Endothelial cell of umbilical vein (primary cell): Measurements from ENCODE around the gene SYK. TPM values are rescaled to one million over a fixed set of nuclear protein-coding genes. Genes with fewer than 3 reads are reported as not detected.

Experiments used
- BruUV-seq: library from RNA; stranded (reverse); fragments of 400-500 nt; replicated peaks from 2 replicates; lab custom pipeline; 2021; lab: Mats Ljungman, UMichigan
- CTCF ChIA-PET: fragments of 300-600, 350-600 bp; sonication (Branson Sonifier 250); formaldehyde crosslinking; loops from one replicate; lab custom pipeline; 2021; ENCODE audit warnings: antibody characterized with exemption, inconsistent platforms; lab: Charles Lee
- POLR2A ChIA-PET: fragments of 300-600, 350-600 bp; sonication (Branson Sonifier 250); formaldehyde crosslinking; loops from one replicate; lab custom pipeline; 2021; ENCODE audit warnings: antibody characterized with exemption, inconsistent platforms; lab: Charles Lee
- DNase-seq: peaks from one replicate; pipeline ENCODE4 v3.0.0-alpha.2; 2011; ENCODE audit warnings: low read depth, low spot score
- FAIRE-seq: peaks from 2 replicates; lab custom pipeline; 2011; peaks lifted over from hg19 to GRCh38; lab: Jason Lieb, UNC
- H2AFZ ChIP-seq: 2 replicates; pipeline ENCODE4 v1.6.0; 2012; ENCODE audit warnings: low read depth, low read length, control low read depth, inconsistent platforms
- H3K27ac ChIP-seq: 2 replicates; pipeline ENCODE4 v1.5.1; 2011; ENCODE audit warnings: low read depth, mild to moderate bottlenecking, control low read depth, low read length, moderate library complexity; ENCODE audit not compliant: insufficient read depth
- H3K27me3 ChIP-seq, 2 experiments: 2 replicates each; pipeline versions ENCODE4 v1.6.0 to v1.6.1; 2011; ENCODE audit warnings: low read length in 2 of 2, mixed read lengths in 1 of 2; ENCODE audit not compliant: control insufficient read depth in 2 of 2, insufficient read depth in 2 of 2
- H3K36me3 ChIP-seq, 2 experiments: 2 replicates in 1 of 2; 3 replicates in 1 of 2; pipeline ENCODE4 v1.5.1; 2011; ENCODE audit warnings: low read length in 2 of 2, mild to moderate bottlenecking in 1 of 2, moderate library complexity in 1 of 2; ENCODE audit not compliant: control insufficient read depth in 2 of 2, insufficient read depth in 2 of 2; ENCODE audit errors: extremely low read depth in 1 of 2
- H3K4me1 ChIP-seq: 3 replicates; pipeline ENCODE4 v1.5.1; 2011; ENCODE audit warnings: mild to moderate bottlenecking, low read length; ENCODE audit not compliant: control insufficient read depth, insufficient read depth; ENCODE audit errors: extremely low read depth
- H3K4me2 ChIP-seq: 2 replicates; pipeline ENCODE4 v1.6.1; 2011; ENCODE audit warnings: low read length, control low read depth, mixed read lengths; ENCODE audit not compliant: insufficient read depth
- H3K4me3 ChIP-seq, 3 experiments: fragments of 200-600 bp in 1 of 3; sonication (generic), shearing (Covaris generic) in 1 of 3; replicated peaks in 1 of 3; 2 replicates each; pipeline ENCODE4 v1.5.1; 2011 to 2016; ENCODE audit warnings: control low read depth in 3 of 3, low read length in 3 of 3, mild to moderate bottlenecking in 2 of 3, inconsistent platforms in 1 of 3, low read depth in 1 of 3, moderate library complexity in 1 of 3; ENCODE audit not compliant: insufficient read depth in 1 of 3
- H3K79me2 ChIP-seq: 2 replicates; pipeline ENCODE4 v1.6.0; 2012; ENCODE audit warnings: low read length, inconsistent platforms; ENCODE audit not compliant: control insufficient read depth, insufficient read depth
- H3K9ac ChIP-seq: replicated peaks from 2 replicates; pipeline ENCODE3; 2011; ENCODE audit warnings: low read length, control low read depth; ENCODE audit not compliant: insufficient read depth; ENCODE audit errors: extremely low read depth
- H3K9me1 ChIP-seq: replicated peaks from 3 replicates; pipeline ENCODE4 v1.6.0; 2011; ENCODE audit warnings: mild to moderate bottlenecking, low read length; ENCODE audit not compliant: control insufficient read depth, insufficient read depth; ENCODE audit errors: extremely low read depth
- H3K9me3 ChIP-seq: replicated peaks from 2 replicates; pipeline ENCODE4 v1.5.1; 2012; ENCODE audit warnings: low read length, inconsistent platforms; ENCODE audit not compliant: control insufficient read depth, insufficient read depth
- H4K20me1 ChIP-seq: replicated peaks from 2 replicates; pipeline ENCODE3; 2011; ENCODE audit warnings: mild to moderate bottlenecking, low read length; ENCODE audit not compliant: control insufficient read depth, insufficient read depth; ENCODE audit errors: extremely low read depth
- EZH2 ChIP-seq: IDR thresholded peaks from 2 replicates; pipeline ENCODE4 v1.6.1; 2012; ENCODE audit warnings: borderline replicate concordance, low read depth, mild to moderate bottlenecking, moderate library complexity, low read length, inconsistent platforms; ENCODE audit not compliant: severe bottlenecking
- POLR2A ChIP-seq: IDR thresholded peaks from 2 replicates; pipeline ENCODE4 v1.6.1; 2012; ENCODE audit warnings: low read depth, mild to moderate bottlenecking, control low read depth, low read length
- dilution Hi-C: fragments of 300-500 bp; cut with MboI; formaldehyde crosslinking; loops from one replicate; pipeline ENCODE4 v1.15.0; 2019; ENCODE audit warnings: low sequenced_read_pairs; ENCODE audit not compliant: extremely low pct_ligation_motif_present
- intact Hi-C: fragments of 100-400 bp; cut with micrococcal nuclease; formaldehyde crosslinking; loops from one replicate; pipeline ENCODE4 v1.10.0; 2022
- polyA plus RNA-seq, 4 experiments: library from polyadenylated mRNA; depleted of rRNA in 3 of 4; stranded (reverse) in 3 of 4; unstranded in 1 of 4; fragments of >200 nt; gene quantifications; 2 replicates each; pipeline versions ENCODE4 v1.2.1 to v1.2.3, GENCODE V29; 2011 to 2012; ENCODE audit warnings: missing spikeins in 1 of 4
- total RNA-seq: library from RNA; stranded (reverse); gene quantifications from 2 replicates; pipeline ENCODE4 v1.2.3, GENCODE V29; 2021
- TF ChIP-seq, protein P1 (sequence below), 2 donors: IDR thresholded peaks; 1 replicate in 1 of 2; 2 replicates in 1 of 2; pipeline ENCODE4 v1.5.1; 2011; ENCODE audit warnings: low read length in 2 of 2, mild to moderate bottlenecking in 2 of 2, moderate library complexity in 2 of 2, control low read depth in 1 of 2, inconsistent platforms in 1 of 2, low read depth in 1 of 2; ENCODE audit not compliant: insufficient read depth in 1 of 2; ENCODE audit errors: extremely low read depth in 1 of 2
- TF ChIP-seq, protein P2 (sequence below): IDR thresholded peaks from 2 replicates; pipeline ENCODE4 v1.6.1; 2011; ENCODE audit not compliant: insufficient read depth, insufficient read length

Gene SYK
- total and polyA plus RNA-seq, 2 donors (not counting 3 experiments of a cell fraction or from before 2014, with no cell fraction given): not detected

DNA sequence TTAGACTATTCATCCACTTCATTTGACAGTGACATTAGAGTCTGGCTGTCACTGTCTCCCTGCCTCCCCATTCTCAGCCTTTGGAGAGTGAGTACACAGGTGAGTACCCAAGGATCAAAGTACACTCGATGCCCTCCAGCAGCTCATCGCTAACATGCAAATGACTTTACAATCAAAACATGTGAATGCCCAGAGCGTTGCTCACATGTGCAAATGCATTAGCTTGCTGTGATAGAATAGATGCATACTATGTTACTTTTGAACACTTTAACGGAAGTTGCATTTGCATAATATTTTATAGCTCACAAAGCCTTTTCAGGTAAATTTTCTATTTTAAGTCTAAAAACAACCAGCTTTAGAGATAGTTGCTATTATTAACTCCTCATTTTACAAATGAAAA lies 107.6 kb downstream of the SYK start:
- Histone ChIP-seq H3K4me3 (no peak overlapping the region), H3K36me3 (no peaks in the 10 kb centered on the region), H3K4me1 (no peaks in the 10 kb centered on the region), H3K27ac (no peak overlapping the region), H3K4me2 (no peak overlapping the region), H3K9ac (no peak overlapping the region), H4K20me1 (no peaks in the 10 kb centered on the region), H3K9me1 (no peaks in the 10 kb centered on the region), H3K9me3 (no peaks in the 10 kb centered on the region), H3K79me2 (no peaks in the 10 kb centered on the region), H2AFZ (no peak overlapping the region), H3K27me3 (no peaks in the 10 kb centered on the region)
- ChIA-PET CTCF (interaction anchor here (0.7 to 1.2 kb wide), 2 partner anchors 165 to 818 kb away, joined by 3 to 4 read pairs; no protein-coding TSS in a partner anchor), POLR2A (no interaction called here)
- no TSS peak for BruUV-seq
- intact Hi-C loops (no loop called here), dilution Hi-C loops (no loop called here)
- DNase-seq: no peak
- no peak for FAIRE-seq
- TF ChIP-seq POLR2A (no peak), EZH2 (no peak)
- TF ChIP-seq, protein P1, sequence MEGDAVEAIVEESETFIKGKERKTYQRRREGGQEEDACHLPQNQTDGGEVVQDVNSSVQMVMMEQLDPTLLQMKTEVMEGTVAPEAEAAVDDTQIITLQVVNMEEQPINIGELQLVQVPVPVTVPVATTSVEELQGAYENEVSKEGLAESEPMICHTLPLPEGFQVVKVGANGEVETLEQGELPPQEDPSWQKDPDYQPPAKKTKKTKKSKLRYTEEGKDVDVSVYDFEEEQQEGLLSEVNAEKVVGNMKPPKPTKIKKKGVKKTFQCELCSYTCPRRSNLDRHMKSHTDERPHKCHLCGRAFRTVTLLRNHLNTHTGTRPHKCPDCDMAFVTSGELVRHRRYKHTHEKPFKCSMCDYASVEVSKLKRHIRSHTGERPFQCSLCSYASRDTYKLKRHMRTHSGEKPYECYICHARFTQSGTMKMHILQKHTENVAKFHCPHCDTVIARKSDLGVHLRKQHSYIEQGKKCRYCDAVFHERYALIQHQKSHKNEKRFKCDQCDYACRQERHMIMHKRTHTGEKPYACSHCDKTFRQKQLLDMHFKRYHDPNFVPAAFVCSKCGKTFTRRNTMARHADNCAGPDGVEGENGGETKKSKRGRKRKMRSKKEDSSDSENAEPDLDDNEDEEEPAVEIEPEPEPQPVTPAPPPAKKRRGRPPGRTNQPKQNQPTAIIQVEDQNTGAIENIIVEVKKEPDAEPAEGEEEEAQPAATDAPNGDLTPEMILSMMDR (IDR thresholded peaks at IDR 0.05; ENCODE audit: extremely low read depth in 1 of 2, insufficient read depth in 1 of 2, low read depth in 1 of 2, low read length in 2 of 2): no peak
- TF ChIP-seq, protein P2, sequence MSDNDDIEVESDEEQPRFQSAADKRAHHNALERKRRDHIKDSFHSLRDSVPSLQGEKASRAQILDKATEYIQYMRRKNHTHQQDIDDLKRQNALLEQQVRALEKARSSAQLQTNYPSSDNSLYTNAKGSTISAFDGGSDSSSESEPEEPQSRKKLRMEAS: no peak

DNA sequence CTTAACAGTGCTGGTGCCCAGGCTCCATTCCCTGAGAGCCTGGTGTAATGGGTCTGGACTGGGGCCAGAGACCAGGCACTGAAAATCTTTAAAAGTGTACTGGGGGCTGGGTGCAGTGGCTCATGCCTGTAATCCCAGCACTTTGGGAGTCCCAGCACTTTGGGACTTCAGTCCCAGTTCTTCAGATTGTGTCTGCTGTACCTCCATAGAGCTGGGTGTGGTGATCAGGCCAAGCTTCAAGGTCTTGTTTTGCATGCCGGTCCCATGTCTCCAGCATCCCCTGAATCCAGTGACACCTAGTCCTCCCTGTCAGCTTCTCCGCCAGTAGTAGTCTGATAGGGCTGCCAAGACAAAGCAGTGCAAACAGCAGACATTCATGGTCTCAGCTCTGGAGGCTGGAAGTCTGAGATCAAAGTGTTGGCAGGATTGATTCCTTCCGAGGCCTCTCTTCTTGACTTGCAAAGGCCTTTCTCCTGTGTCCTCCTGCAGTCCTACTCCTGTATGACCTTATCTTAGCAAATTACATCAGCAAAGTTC lies 108.2 kb downstream of the SYK start:
- no peak overlapping the region for H3K27ac ChIP-seq
- CTCF ChIA-PET: interaction anchor here (1.2 kb wide), 1 partner anchor 817 kb away, joined by 4 read pairs; no protein-coding TSS in a partner anchor
- no peak for FAIRE-seq
- no peak overlapping the region for H3K4me2 ChIP-seq
- intact Hi-C loops (no loop called here), dilution Hi-C loops (no loop called here)
- no peak for DNase-seq
- TF ChIP-seq, protein P2: no peak
- no TSS peak for BruUV-seq
- no peak overlapping the region for H2AFZ ChIP-seq
- no peaks in the 10 kb centered on the region for H3K79me2 ChIP-seq
- no peaks in the 10 kb centered on the region for H3K9me1 ChIP-seq
- H3K36me3 ChIP-seq: no peaks in the 10 kb centered on the region
- no peak overlapping the region for H3K4me3 ChIP-seq
- H3K4me1 ChIP-seq: no peaks in the 10 kb centered on the region
- no peaks in the 10 kb centered on the region for H3K27me3 ChIP-seq
- H3K9ac ChIP-seq: no peak overlapping the region
- POLR2A ChIA-PET: no interaction called here
- no peaks in the 10 kb centered on the region for H3K9me3 ChIP-seq
- H4K20me1 ChIP-seq: no peaks in the 10 kb centered on the region
